ENCODE results near the gene MXI1.

The MXI1 gene

GRCh38 chr10:110216942-110217661 is 9.7 kb downstream of the MXI1 start:
- DNase-seq: no peak

GRCh38 chr10:110217662-110218008 is 10.2 kb downstream of the MXI1 start:
- DNase-seq: no peak

- DNase-seq: no peak
Measured at GRCh38 chr10:110218632-110219031, 11.2 kb downstream of the MXI1 start.

GRCh38 chr10:110219884-110220283 is 12.5 kb downstream of the MXI1 start:
- no peak for DNase-seq

GRCh38 chr10:110220398-110220797 is 13.0 kb downstream of the MXI1 start:
- DNase-seq: no peak

GRCh38 chr10:110221044-110221720 is 13.8 kb downstream of the MXI1 start:
- no peak for DNase-seq

- DNase-seq: no peak
Measured at GRCh38 chr10:110221721-110222261, 14.4 kb downstream of the MXI1 start.

- DNase-seq: no peak
Measured at GRCh38 chr10:110222641-110223297, 15.4 kb downstream of the MXI1 start.

GRCh38 chr10:110223298-110223925 is 16.0 kb downstream of the MXI1 start:
- no peak for DNase-seq

GRCh38 chr10:110224992-110225391 is 17.6 kb downstream of the MXI1 start:
- DNase-seq: no peak

GRCh38 chr10:110225441-110225755 is 18.0 kb downstream of the MXI1 start:
- DNase-seq: no peak

- DNase-seq: peak; percentile 24 to 53
Measured at GRCh38 chr10:110225756-110226542, 18.5 kb downstream of the MXI1 start.

- peak; percentile 23 to 70 for DNase-seq
Measured at GRCh38 chr10:110226543-110226925, 19.1 kb downstream of the MXI1 start.

- peak in 1 of 2 experiments; percentile 23 for DNase-seq
Measured at GRCh38 chr10:110226926-110227641, 19.7 kb downstream of the MXI1 start.

GRCh38 chr10:110228066-110228465 is 20.7 kb downstream of the MXI1 start:
- no peak for DNase-seq

- DNase-seq: no peak
Measured at GRCh38 chr10:110229155-110229554, 21.8 kb downstream of the MXI1 start.

GRCh38 chr10:110233846-110234245 is 26.4 kb downstream of the MXI1 start:
- no peak for DNase-seq

GRCh38 chr10:110237894-110238480 is 30.6 kb downstream of the MXI1 start:
- DNase-seq: no peak

GRCh38 chr10:110239892-110240291 is 32.5 kb downstream of the MXI1 start:
- DNase-seq: no peak

GRCh38 chr10:110241407-110241806 is 34.0 kb downstream of the MXI1 start:
- DNase-seq: no peak

- no peak for DNase-seq
Measured at GRCh38 chr10:110241841-110242240, 34.4 kb downstream of the MXI1 start.

GRCh38 chr10:110242511-110242910 is 35.1 kb downstream of the MXI1 start:
- no peak for DNase-seq

All from NCI-H187 (cell line).